H9 (cell line): Measurements from ENCODE around the gene ABCF2. TPM values are rescaled to one million over a fixed set of nuclear protein-coding genes. Genes with fewer than 3 reads are reported as not detected.
A peak's percentile ranks its signal among the peaks of the same experiment; 100 is the strongest.

ENCODE experiments used
- DNase-seq: peaks from one replicate; pipeline ENCODE4 v3.0.0-alpha.2; 2017
- H2AFZ ChIP-seq: one replicate; pipeline ENCODE4 v1.6.1; 2013; ENCODE audit warnings: mild to moderate bottlenecking, low read length, control low read depth, moderate library complexity
- H2AK5ac ChIP-seq: 2 replicates; pipeline ENCODE4 v1.6.1; 2013; ENCODE audit warnings: low read length, control low read depth, mixed read lengths; ENCODE audit not compliant: insufficient read length
- H2BK120ac ChIP-seq: one replicate; pipeline ENCODE4 v1.6.1; 2013; ENCODE audit warnings: low read depth, mild to moderate bottlenecking, low read length, control low read depth, inconsistent platforms; ENCODE audit not compliant: poor library complexity, severe bottlenecking
- H2BK12ac ChIP-seq: 2 replicates; pipeline ENCODE4 v1.6.1; 2013; ENCODE audit warnings: low read length, control low read depth, mixed read lengths, low read depth; ENCODE audit not compliant: insufficient read length
- H2BK15ac ChIP-seq: 2 replicates; pipeline ENCODE4 v1.6.1; 2013; ENCODE audit warnings: low read depth, low read length, control low read depth
- H2BK20ac ChIP-seq: one replicate; pipeline ENCODE4 v1.6.1; 2013; ENCODE audit warnings: low read depth, mild to moderate bottlenecking, low read length, control low read depth, inconsistent platforms; ENCODE audit not compliant: poor library complexity, severe bottlenecking
- H2BK5ac ChIP-seq: 2 replicates; pipeline ENCODE4 v1.6.1; 2013; ENCODE audit warnings: low read length, control low read depth, mixed read lengths; ENCODE audit not compliant: insufficient read length
- H3K14ac ChIP-seq: 2 replicates; pipeline ENCODE4 v1.6.1; 2013; ENCODE audit warnings: low read length, control low read depth; ENCODE audit not compliant: insufficient read depth
- H3K18ac ChIP-seq: 2 replicates; pipeline ENCODE4 v1.6.1; 2013; ENCODE audit warnings: low read depth, mild to moderate bottlenecking, mixed read lengths, low read length, control low read depth; ENCODE audit not compliant: insufficient read length
- H3K23ac ChIP-seq: 2 replicates; pipeline ENCODE4 v1.6.1; 2013; ENCODE audit warnings: low read length, control low read depth, mixed read lengths, low read depth; ENCODE audit not compliant: insufficient read length
- H3K23me2 ChIP-seq: 2 replicates; pipeline ENCODE4 v1.6.1; 2013; ENCODE audit warnings: low read depth, mild to moderate bottlenecking, mixed read lengths, low read length, control low read depth; ENCODE audit not compliant: insufficient read length, poor library complexity, severe bottlenecking
- H3K27ac ChIP-seq: 2 replicates; pipeline ENCODE4 v1.5.1; 2013; ENCODE audit warnings: low read length, control low read depth, mixed read lengths, low read depth; ENCODE audit not compliant: insufficient read length
- H3K27me3 ChIP-seq: 2 replicates; pipeline ENCODE4 v1.6.1; 2013; ENCODE audit warnings: low read length, control low read depth, inconsistent platforms; ENCODE audit not compliant: insufficient read depth
- H3K4ac ChIP-seq: 2 replicates; pipeline ENCODE4 v1.6.1; 2013; ENCODE audit warnings: low read depth, mild to moderate bottlenecking, control low read depth, inconsistent platforms, low read length, moderate library complexity
- H3K4me1 ChIP-seq: 2 replicates; pipeline ENCODE4 v1.6.1; 2013; ENCODE audit warnings: low read length, control low read depth, inconsistent platforms; ENCODE audit not compliant: insufficient read depth
- H3K4me2 ChIP-seq: 2 replicates; pipeline ENCODE4 v1.6.1; 2013; ENCODE audit warnings: low read length, control low read depth, mixed read lengths; ENCODE audit not compliant: insufficient read length, insufficient read depth
- H3K56ac ChIP-seq: 2 replicates; pipeline ENCODE4 v1.6.1; 2013; ENCODE audit warnings: low read depth, mild to moderate bottlenecking, mixed read lengths, low read length, control low read depth; ENCODE audit not compliant: insufficient read length
- H3K79me1 ChIP-seq: 2 replicates; pipeline ENCODE4 v1.6.1; 2013; ENCODE audit warnings: low read depth, mild to moderate bottlenecking, moderate library complexity, low read length, control low read depth, inconsistent platforms; ENCODE audit not compliant: insufficient read depth, poor library complexity, severe bottlenecking
- H3K79me2 ChIP-seq: 2 replicates; pipeline ENCODE4 v1.6.1; 2013; ENCODE audit warnings: low read length, control low read depth, inconsistent platforms; ENCODE audit not compliant: insufficient read depth
- H3K9ac ChIP-seq: 2 replicates; pipeline ENCODE4 v1.6.1; 2013; ENCODE audit warnings: low read length, control low read depth, mixed read lengths; ENCODE audit not compliant: insufficient read length; ENCODE audit errors: extremely low read depth
- H3K9me3 ChIP-seq: one replicate; pipeline ENCODE4 v1.6.1; 2013; ENCODE audit warnings: low read depth, low read length, inconsistent platforms; ENCODE audit not compliant: control insufficient read depth
- H3T11ph ChIP-seq: one replicate; pipeline ENCODE4 v1.6.1; 2013; ENCODE audit warnings: mild to moderate bottlenecking, low read length, control low read depth, inconsistent platforms
- H4K20me1 ChIP-seq: one replicate; pipeline ENCODE4 v1.6.1; 2013; ENCODE audit not compliant: control insufficient read depth, insufficient read length, insufficient read depth
- H4K5ac ChIP-seq: 2 replicates; pipeline ENCODE4 v1.6.1; 2013; ENCODE audit warnings: low read depth, mild to moderate bottlenecking, mixed read lengths, low read length, control low read depth; ENCODE audit not compliant: insufficient read length
- H4K8ac ChIP-seq: replicated peaks from 2 replicates; pipeline ENCODE4 v1.6.1; 2013; ENCODE audit warnings: low read length, control low read depth, mixed read lengths, low read depth; ENCODE audit not compliant: insufficient read length
- H4K91ac ChIP-seq: 2 replicates; pipeline ENCODE4 v1.6.1; 2013; ENCODE audit warnings: low read depth, mild to moderate bottlenecking, moderate library complexity, mixed read lengths, low read length, control low read depth; ENCODE audit not compliant: insufficient read length
- H3K27ac Mint-ChIP-seq, 3 experiments: 2 replicates in 2 of 3; 3 replicates in 1 of 3; pipeline ENCODE4 v1.8.0; 2020 to 2021; ENCODE audit warnings: mixed read lengths in 3 of 3, mild to moderate bottlenecking in 1 of 3, moderate library complexity in 1 of 3
- H3K27me3 Mint-ChIP-seq: 2 replicates; pipeline ENCODE4 v1.8.0; 2021; ENCODE audit warnings: low read depth, mild to moderate bottlenecking, moderate library complexity, mixed read lengths
- H3K36me3 Mint-ChIP-seq, 3 experiments: 2 replicates in 2 of 3; 3 replicates in 1 of 3; pipeline ENCODE4 v1.8.0; 2020 to 2021; ENCODE audit warnings: low read depth in 3 of 3, mixed read lengths in 3 of 3; ENCODE audit not compliant: insufficient read depth in 1 of 3
- H3K4me1 Mint-ChIP-seq, 2 experiments: 2 replicates each; pipeline ENCODE4 v1.8.0; 2020; ENCODE audit warnings: mixed read lengths in 2 of 2
- H3K4me3 Mint-ChIP-seq, 2 experiments: 2 replicates in 1 of 2; 3 replicates in 1 of 2; pipeline ENCODE4 v1.8.0; 2020 to 2021; ENCODE audit warnings: mild to moderate bottlenecking in 2 of 2, mixed read lengths in 2 of 2, moderate library complexity in 1 of 2
- H3K9me3 Mint-ChIP-seq, 2 experiments: 2 replicates in 1 of 2; 3 replicates in 1 of 2; pipeline ENCODE4 v1.8.0; 2020; ENCODE audit warnings: mild to moderate bottlenecking in 2 of 2, mixed read lengths in 2 of 2, moderate library complexity in 1 of 2
- CTCF ChIP-seq: fragments of 200-600 bp; sonication (generic); conservative IDR thresholded peaks from 3 replicates; pipeline ENCODE4 v1.8.0; 2021; ENCODE audit warnings: antibody characterized with exemption, mild to moderate bottlenecking
- WGBS: extraction: QIAGEN DNeasy Blood & Tissue Kit; methylation state at CpG from one replicate; pipeline ENCODE4 v1.1.7; 2013; ENCODE audit warnings: missing lambda C conversion rate, low lambda C conversion rate, mixed read lengths; ENCODE audit not compliant: insufficient read length; ENCODE audit errors: extremely low coverage; 5-methylcytosine and 5-hydroxymethylcytosine counted together
- total RNA-seq: library from RNA; stranded (reverse); gene quantifications from 2 replicates; pipeline ENCODE4 v1.2.1, GENCODE V29; 2021

ABCF2 gene
- total RNA-seq, 1 experiment from 2014 or later = 70.1 TPM

- Histone ChIP-seq H3K27me3 (no peaks in the 10 kb centered on the region), H3K79me2 (peaks cover 6% of the 10 kb centered on the region; the same call in 1 of the 2 replicates), H4K20me1 (no peaks in the 10 kb centered on the region), H2BK12ac (no peak overlapping the region), H3K9ac (no peak overlapping the region), H3K4me2 (peak overlapping the region; percentile 93), H3K18ac (no peak overlapping the region), H4K5ac (no peak overlapping the region), H3K14ac (no peak overlapping the region), H4K8ac (no peak overlapping the region), H3K27ac (no peak overlapping the region), H2BK20ac (no peak overlapping the region), H2AK5ac (no peak overlapping the region), H2BK120ac (no peak overlapping the region), H3K4me1 (no peaks in the 10 kb centered on the region; the same call in 1 of the 2 replicates), H3T11ph (no peak overlapping the region), H3K23ac (no peak overlapping the region), H2BK15ac (no peak overlapping the region), H2BK5ac (no peak overlapping the region), H3K23me2 (peaks cover 9% of the 10 kb centered on the region), H3K56ac (no peak overlapping the region), H4K91ac (no peak overlapping the region), H3K9me3 (no peaks in the 10 kb centered on the region), H3K79me1 (no peaks in the 10 kb centered on the region), H3K4ac (no peak overlapping the region), H2AFZ (no peak overlapping the region)
- peaks cover 17 to 18% of the 10 kb centered on the region in 2 experiments for H3K4me1 Mint-ChIP-seq
- H3K36me3 Mint-ChIP-seq = peaks cover 2 to 23% (median 17%) of the 10 kb centered on the region in 3 experiments; a peak in 6 of 7 replicates
- peak overlapping the region; percentile 97 to 99 for H3K4me3 Mint-ChIP-seq
- DNase-seq = no peak
- no peaks in the 10 kb centered on the region for H3K9me3 Mint-ChIP-seq
- TF ChIP-seq CTCF = no peak
- WGBS = no CpG with 5 or more reads among the region's 9 CpGs
- no peaks in the 10 kb centered on the region; the same call in 1 of the 2 replicates for H3K27me3 Mint-ChIP-seq
- peak overlapping the region in 1 of 3 experiments; percentile 23; a peak in 1 of 7 replicates for H3K27ac Mint-ChIP-seq
These were observed 6.8 kb upstream of the ABCF2 start for GRCh38 chr7:151233804-151234203.
